HG02885 (cell line): ENCODE results near the gene CD226.
"Not testable (repeated sequence)": the region's sequence is repeated elsewhere in the genome, so short reads cannot be mapped to it uniquely, and the experiment has no call there.

Source experiments
- ATAC-seq: cut with Tn5 transposase; IDR thresholded peaks from one replicate; pipeline ENCODE4 v1.9.1; 2021; ENCODE audit warnings: mild to moderate bottlenecking; ENCODE audit not compliant: unreplicated experiment, poor library complexity

CD226 gene

GRCh38 chr18:69838003-69838402 lies 109.7 kb downstream of the CD226 start:
- ATAC-seq, result no peak

GRCh38 chr18:69834980-69835379 lies 112.7 kb downstream of the CD226 start:
- not testable (repeated sequence) for ATAC-seq

- ATAC-seq, result no peak
Observed at GRCh38 chr18:69830189-69830588, 117.5 kb downstream of the CD226 start.

DNA sequence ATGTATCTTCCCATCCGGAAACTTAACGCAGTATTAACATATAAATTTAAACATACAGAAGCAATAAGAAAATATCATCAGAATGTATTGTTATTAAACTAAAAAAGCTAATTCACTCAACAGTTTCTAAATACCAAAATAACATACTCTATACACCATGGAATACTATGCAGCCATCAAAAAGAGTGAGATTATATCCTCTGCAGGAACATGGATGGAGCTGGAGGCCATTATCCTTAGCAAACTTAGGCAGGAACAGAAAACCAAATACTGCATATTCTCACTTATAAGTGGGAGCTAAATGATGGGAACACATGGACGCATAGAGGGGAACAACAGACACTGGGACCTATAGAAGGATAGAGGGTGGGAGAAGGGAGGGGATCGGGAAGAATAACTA lies 127.1 kb downstream of the CD226 start:
- ATAC-seq, result no peak

DNA sequence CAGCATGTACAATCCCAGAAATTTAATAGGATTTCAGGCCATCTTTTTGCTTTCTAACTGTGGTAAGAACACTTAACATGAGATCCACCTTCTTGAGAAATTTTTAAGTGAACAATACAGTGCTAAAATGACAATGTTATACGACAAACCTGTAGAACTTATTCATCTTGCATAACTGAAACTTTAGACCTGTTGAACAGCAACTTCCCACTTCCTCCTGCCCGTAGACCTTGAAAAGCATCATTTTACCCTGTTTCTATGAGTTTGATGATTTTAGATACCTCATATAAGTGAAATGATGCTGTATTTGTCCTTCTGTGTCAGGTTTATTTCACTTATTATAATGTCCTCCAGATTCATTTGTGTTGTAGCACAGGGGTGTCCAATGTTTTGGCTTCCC lies 128.2 kb downstream of the CD226 start:
- ATAC-seq, result no peak

DNA sequence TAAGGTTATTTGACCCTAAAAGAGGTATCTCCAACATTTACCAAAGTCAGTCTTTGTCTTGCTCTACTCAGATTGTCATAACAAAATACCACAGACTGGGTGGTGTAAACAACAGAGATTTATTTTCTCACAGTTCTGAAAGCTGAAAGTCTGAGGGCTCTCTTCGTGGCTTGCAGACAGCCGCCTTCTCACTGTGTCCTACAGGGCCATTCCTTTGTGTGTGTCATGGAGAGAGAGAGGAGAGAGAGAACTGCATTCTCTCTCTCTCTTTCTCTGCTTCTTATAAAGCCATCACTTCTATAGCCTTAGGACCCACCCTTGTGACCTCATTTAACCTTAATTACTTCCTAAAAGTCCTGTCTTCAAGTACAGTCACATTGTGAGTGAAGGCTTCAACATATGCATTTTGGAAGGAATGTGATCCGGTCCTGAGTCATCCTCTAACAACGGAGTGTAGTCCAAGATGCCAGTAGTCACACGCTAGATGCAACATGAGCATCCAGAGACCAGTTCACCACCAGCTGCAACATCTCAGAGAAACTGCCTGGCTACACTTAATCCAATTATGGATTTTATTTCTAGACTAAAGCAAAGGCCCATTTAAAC lies 130.2 kb downstream of the CD226 start:
- no peak for ATAC-seq

DNA sequence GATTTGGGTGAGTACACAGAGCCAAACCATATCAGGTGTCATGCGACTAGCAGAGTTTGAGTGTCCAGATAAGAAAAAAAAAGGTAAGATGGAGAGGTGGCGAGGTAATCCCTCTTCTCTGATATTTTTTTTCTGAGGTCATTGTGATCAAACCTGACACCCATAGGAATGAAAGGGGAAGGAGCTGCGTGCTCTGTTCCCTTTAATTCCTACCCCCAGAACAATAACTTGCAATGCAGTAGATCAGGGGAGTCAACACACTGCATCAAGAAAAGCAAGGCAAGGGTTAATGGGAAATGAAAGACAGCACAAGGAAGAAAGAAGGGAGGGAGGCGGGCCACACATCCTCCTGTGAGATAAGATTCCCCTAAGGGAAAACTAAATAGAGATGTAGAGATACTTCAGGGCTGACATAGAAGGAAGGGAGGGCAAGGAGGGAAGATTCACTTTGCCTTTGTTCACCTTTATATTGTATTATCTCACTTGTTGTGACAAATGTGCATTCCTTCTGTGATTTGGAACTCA lies 132.8 kb downstream of the CD226 start:
- ATAC-seq, result no peak

DNA sequence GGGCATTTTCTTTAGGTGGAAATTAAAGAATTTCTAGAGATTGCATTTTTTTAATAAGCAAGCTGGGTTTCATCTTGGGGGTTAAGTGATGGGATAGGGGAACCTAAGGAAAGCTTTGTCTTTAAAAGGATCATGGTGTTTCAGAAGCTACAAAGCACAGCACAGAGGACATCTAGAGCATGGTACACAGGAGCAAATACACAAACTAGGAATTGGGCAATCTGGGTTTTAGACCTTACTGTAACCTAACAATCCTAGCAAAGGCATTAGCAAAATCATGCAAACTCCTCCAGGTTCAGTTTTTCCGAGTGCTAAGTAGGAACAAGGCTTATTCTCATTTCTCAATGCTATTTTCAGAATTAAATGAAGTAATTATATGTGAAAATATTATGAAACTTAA lies 134.1 kb downstream of the CD226 start:
- no peak for ATAC-seq

DNA sequence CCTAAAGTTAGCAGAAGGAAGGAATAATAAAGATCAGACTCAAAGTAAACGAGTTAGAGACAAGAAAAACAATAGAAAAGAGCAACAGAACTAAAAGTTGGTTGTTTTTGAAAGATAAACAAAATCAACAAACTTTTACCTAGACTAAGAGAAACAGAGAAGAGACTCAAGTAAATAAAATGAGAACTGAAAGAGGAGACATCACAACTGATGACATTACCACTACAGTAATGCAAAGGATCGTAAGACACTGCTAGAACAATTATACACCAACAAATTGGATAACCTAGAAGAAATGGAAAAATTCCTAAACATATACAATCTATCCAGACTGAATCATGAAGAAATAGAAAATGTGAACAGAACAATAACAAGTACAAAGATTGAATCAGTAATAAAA lies 139.3 kb downstream of the CD226 start:
- ATAC-seq, result no peak

DNA sequence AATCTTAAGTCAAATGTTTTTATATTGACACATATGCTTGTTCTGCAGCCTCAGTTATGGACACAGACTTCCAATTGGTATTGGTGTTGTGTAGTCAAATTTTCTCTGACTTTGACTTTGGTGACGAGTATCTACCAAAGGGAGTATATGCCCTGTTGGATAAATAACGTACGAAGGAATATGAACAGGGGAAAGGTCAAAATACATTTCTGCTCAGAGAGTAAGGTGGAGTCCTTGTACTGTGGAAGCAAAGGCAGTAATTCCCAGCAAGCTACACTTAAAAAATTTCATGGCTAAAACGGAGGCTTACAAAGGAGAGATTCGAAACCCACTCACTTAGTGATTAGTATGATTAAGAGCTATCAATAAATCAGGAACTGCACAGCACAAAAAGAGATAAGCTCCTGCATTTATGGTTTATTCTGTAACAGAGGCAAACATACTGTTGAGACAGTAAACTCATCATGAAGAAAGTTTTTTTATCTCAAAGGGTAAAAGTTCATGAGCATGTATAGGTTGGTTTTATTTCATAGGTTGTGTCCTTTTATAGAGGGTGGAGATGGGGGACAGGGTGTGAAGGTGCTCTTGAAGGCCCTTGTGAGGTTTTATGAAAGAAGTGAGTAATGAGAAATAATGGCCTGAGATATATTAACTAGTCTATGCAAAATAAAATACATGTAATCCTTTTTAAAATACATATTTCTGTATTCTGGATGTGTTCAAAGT lies 142.7 kb downstream of the CD226 start:
- no peak for ATAC-seq
